Measurements from ENCODE around the gene HSPA13. TPM values are rescaled to one million over a fixed set of nuclear protein-coding genes. Genes with fewer than 3 reads are reported as not detected.

The HSPA13 gene
- total and polyA plus RNA-seq, 2 donors (not counting 1 experiment from before 2014, with no cell fraction given) = 7.6 to 19.1 TPM

GRCh38 chr21:14366998-14367397 lies 15.9 kb downstream of the HSPA13 start:
- 100% methylated on average over 1 of the region's 3 CpGs for WGBS (ENCODE audit: insufficient coverage)
- H3K27ac Mint-ChIP-seq = no peak overlapping the region
- no peaks in the 10 kb centered on the region for H3K4me1 Mint-ChIP-seq
- H3K9me3 Mint-ChIP-seq (ENCODE audit: insufficient read depth) = no peaks in the 10 kb centered on the region
- no peak overlapping the region for H3K4me3 Mint-ChIP-seq
- H3K9ac ChIP-seq (ENCODE audit: low read length) = no peak overlapping the region
- TF ChIP-seq, protein P1, sequence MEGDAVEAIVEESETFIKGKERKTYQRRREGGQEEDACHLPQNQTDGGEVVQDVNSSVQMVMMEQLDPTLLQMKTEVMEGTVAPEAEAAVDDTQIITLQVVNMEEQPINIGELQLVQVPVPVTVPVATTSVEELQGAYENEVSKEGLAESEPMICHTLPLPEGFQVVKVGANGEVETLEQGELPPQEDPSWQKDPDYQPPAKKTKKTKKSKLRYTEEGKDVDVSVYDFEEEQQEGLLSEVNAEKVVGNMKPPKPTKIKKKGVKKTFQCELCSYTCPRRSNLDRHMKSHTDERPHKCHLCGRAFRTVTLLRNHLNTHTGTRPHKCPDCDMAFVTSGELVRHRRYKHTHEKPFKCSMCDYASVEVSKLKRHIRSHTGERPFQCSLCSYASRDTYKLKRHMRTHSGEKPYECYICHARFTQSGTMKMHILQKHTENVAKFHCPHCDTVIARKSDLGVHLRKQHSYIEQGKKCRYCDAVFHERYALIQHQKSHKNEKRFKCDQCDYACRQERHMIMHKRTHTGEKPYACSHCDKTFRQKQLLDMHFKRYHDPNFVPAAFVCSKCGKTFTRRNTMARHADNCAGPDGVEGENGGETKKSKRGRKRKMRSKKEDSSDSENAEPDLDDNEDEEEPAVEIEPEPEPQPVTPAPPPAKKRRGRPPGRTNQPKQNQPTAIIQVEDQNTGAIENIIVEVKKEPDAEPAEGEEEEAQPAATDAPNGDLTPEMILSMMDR (IDR thresholded peaks at IDR 0.05) = no peak
- TF ChIP-seq EZH2 (IDR thresholded peaks at IDR 0.05; ENCODE audit: borderline replicate concordance, insufficient read depth, low read depth, low read length, poor library complexity, severe bottlenecking) = no peak
- no peak for DNase-seq
- no peaks in the 10 kb centered on the region for H4K20me1 ChIP-seq (ENCODE audit: control insufficient read depth, insufficient read depth, low read length, poor library complexity, severe bottlenecking)
- ATAC-seq (ENCODE audit: low read depth) = no peak
- no peaks in the 10 kb centered on the region for H3K36me3 ChIP-seq (replicated peaks in 1 of 2; ENCODE audit: control extremely low read depth in 1 of 2, control insufficient read depth in 1 of 2, extremely low read depth in 1 of 2, insufficient read depth in 2 of 2, low read length in 1 of 2)
- intact Hi-C loops (cut with micrococcal nuclease) = no loop called here
- ChIA-PET CTCF (interaction anchor here (1.4 kb wide), 1 partner anchor 36 kb away, joined by 3 read pairs; no protein-coding TSS in a partner anchor), POLR2A (no interaction called here)
- H3K4me2 ChIP-seq (replicated peaks; ENCODE audit: low read depth, low read length, poor library complexity, severe bottlenecking) = no peak overlapping the region
- no peaks in the 10 kb centered on the region for H3K27me3 ChIP-seq (replicated peaks in 1 of 4; ENCODE audit: control extremely low read depth in 1 of 4, control insufficient read depth in 3 of 4, insufficient read depth in 4 of 4, low read length in 3 of 4)
- no peak overlapping the region for H3K27ac ChIP-seq (ENCODE audit: low read length in 2 of 2)
- no peak overlapping the region for H2AFZ ChIP-seq (ENCODE audit: insufficient read depth, low read depth, low read length, poor library complexity, severe bottlenecking)
- H3K27me3 Mint-ChIP-seq = peaks cover 3% of the 10 kb centered on the region
- no peaks in the 10 kb centered on the region for H3K9me3 ChIP-seq (ENCODE audit: control extremely low read depth in 1 of 3, control insufficient read depth in 2 of 3, insufficient read depth in 1 of 3, low read length in 2 of 3)
- no peaks in the 10 kb centered on the region for H3K4me1 ChIP-seq (ENCODE audit: control insufficient read depth in 2 of 2, insufficient read depth in 2 of 2, low read length in 2 of 2)
- H3K4me3 ChIP-seq (ENCODE audit: control extremely low read depth in 1 of 5, extremely low read depth in 1 of 5, insufficient read depth in 1 of 5, low read depth in 2 of 5, low read length in 4 of 5) = no peak overlapping the region
- no peaks in the 10 kb centered on the region for H3K79me2 ChIP-seq (ENCODE audit: control insufficient read depth, insufficient read depth, low read length)

DNA sequence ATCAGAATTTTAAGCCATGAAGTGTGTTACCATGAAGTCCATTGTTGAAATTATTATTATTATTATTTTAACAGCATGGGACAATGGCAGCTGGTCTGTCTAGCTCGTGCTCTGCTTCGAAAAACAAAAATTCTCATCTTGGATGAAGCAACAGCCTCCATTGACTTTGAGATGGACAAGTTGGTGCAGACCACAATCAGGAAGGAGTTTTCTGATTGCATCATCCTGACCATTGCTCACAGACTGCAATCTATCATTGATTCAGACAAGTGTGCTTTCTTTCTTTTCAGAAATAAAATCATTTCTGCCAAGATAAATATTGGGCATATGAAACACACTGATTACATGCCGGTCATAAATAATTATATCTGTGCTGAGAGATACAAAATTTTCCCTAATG lies 21.0 kb downstream of the HSPA13 start:
- H3K4me2 ChIP-seq (replicated peaks; ENCODE audit: low read depth, low read length, poor library complexity, severe bottlenecking) = no peak overlapping the region
- no peak overlapping the region for H2AFZ ChIP-seq (ENCODE audit: insufficient read depth, low read depth, low read length, poor library complexity, severe bottlenecking)
- H3K27me3 Mint-ChIP-seq = peaks cover 15% of the 10 kb centered on the region
- H3K4me3 ChIP-seq (ENCODE audit: control extremely low read depth in 1 of 5, extremely low read depth in 1 of 5, insufficient read depth in 1 of 5, low read depth in 2 of 5, low read length in 4 of 5) = no peak overlapping the region
- no peaks in the 10 kb centered on the region for H3K4me1 ChIP-seq (ENCODE audit: control insufficient read depth in 2 of 2, insufficient read depth in 2 of 2, low read length in 2 of 2)
- no peak for ATAC-seq (ENCODE audit: low read depth)
- no peaks in the 10 kb centered on the region for H3K9me3 Mint-ChIP-seq (ENCODE audit: insufficient read depth)
- no peaks in the 10 kb centered on the region for H4K20me1 ChIP-seq (ENCODE audit: control insufficient read depth, insufficient read depth, low read length, poor library complexity, severe bottlenecking)
- no peak overlapping the region for H3K4me3 Mint-ChIP-seq
- POLR2A ChIA-PET = no interaction called here
- no CpG with 5 or more reads among the region's 3 CpGs for WGBS (ENCODE audit: insufficient coverage)
- H3K27ac ChIP-seq (ENCODE audit: low read length in 2 of 2) = no peak overlapping the region
- CTCF ChIA-PET = no interaction called here
- no peak for DNase-seq
- H3K9me3 ChIP-seq (ENCODE audit: control extremely low read depth in 1 of 3, control insufficient read depth in 2 of 3, insufficient read depth in 1 of 3, low read length in 2 of 3) = no peaks in the 10 kb centered on the region
- H3K36me3 ChIP-seq (replicated peaks in 1 of 2; ENCODE audit: control extremely low read depth in 1 of 2, control insufficient read depth in 1 of 2, extremely low read depth in 1 of 2, insufficient read depth in 2 of 2, low read length in 1 of 2) = no peaks in the 10 kb centered on the region
- no peaks in the 10 kb centered on the region for H3K79me2 ChIP-seq (ENCODE audit: control insufficient read depth, insufficient read depth, low read length)
- no peaks in the 10 kb centered on the region for H3K4me1 Mint-ChIP-seq
- intact Hi-C loops (cut with micrococcal nuclease) = no loop called here
- no peak overlapping the region for H3K27ac Mint-ChIP-seq
- TF ChIP-seq EZH2 (IDR thresholded peaks at IDR 0.05; ENCODE audit: borderline replicate concordance, insufficient read depth, low read depth, low read length, poor library complexity, severe bottlenecking) = no peak
- TF ChIP-seq, protein P1 (IDR thresholded peaks at IDR 0.05) = no peak
- no peaks in the 10 kb centered on the region for H3K27me3 ChIP-seq (replicated peaks in 1 of 4; ENCODE audit: control extremely low read depth in 1 of 4, control insufficient read depth in 3 of 4, insufficient read depth in 4 of 4, low read length in 3 of 4)
- no peak overlapping the region for H3K9ac ChIP-seq (ENCODE audit: low read length)
